Esophagus squamous epithelium (tissue), 5 donors: ENCODE measurements around the gene DLGAP1. TPM values are rescaled to one million over a fixed set of nuclear protein-coding genes. Genes with fewer than 3 reads are reported as not detected.

Experiments used
- DNase-seq: peaks from one replicate; lab custom pipeline; 2025; lab: John Stamatoyannopoulos, UW
- H3K27ac ChIP-seq, 4 donors: fragments of 200-600 bp; sonication (generic); one replicate each; pipeline ENCODE4 v1.5.1; 2016 to 2019; ENCODE audit warnings: mild to moderate bottlenecking in 1 of 4
- H3K27me3 ChIP-seq, 4 donors: fragments of 200-600 bp; sonication (generic); 1 replicate in 3 of 4; 2 replicates in 1 of 4; pipeline versions ENCODE4 v1.5.1 to v1.6.0; 2017 to 2021; ENCODE audit warnings: antibody characterized with exemption in 1 of 4
- H3K36me3 ChIP-seq, 3 donors: fragments of 200-600 bp; sonication (generic); one replicate each; pipeline ENCODE4 v1.5.1; 2016 to 2019
- H3K4me1 ChIP-seq, 3 donors: fragments of 200-600 bp; sonication (generic); one replicate each; pipeline ENCODE4 v1.5.1; 2017 to 2019
- H3K4me3 ChIP-seq, 4 donors: fragments of 200-600 bp; sonication (generic); 1 replicate in 3 of 4; 2 replicates in 1 of 4; pipeline ENCODE4 v1.5.1; 2016 to 2019; ENCODE audit warnings: mild to moderate bottlenecking in 2 of 4, moderate library complexity in 1 of 4
- H3K9me3 ChIP-seq, 3 donors: fragments of 200-600 bp; sonication (generic); one replicate each; pipeline ENCODE4 v1.5.1; 2016 to 2019
- CTCF ChIP-seq, 6 experiments: fragments of 450-650 bp in 4 of 6; fragments of 200-600 bp in 2 of 6; sonication (generic) in 2 of 6; IDR thresholded peaks; one replicate each; pipeline ENCODE4 v1.5.1; 2016 to 2019; ENCODE audit warnings: antibody characterized with exemption in 6 of 6, mild to moderate bottlenecking in 4 of 6, moderate library complexity in 4 of 6
- POLR2A ChIP-seq, 4 donors: fragments of 450-650 bp; IDR thresholded peaks; one replicate each; pipeline ENCODE4 v1.6.1; 2017; ENCODE audit warnings: antibody characterized with exemption in 4 of 4, mild to moderate bottlenecking in 4 of 4, moderate library complexity in 3 of 4
- WGBS, 2 donors: methylation state at CpG; one replicate each; pipeline ENCODE4 v1.1.5; 2018; 5-methylcytosine and 5-hydroxymethylcytosine counted together
- intact Hi-C: fragments of 100-400 bp; cut with DNase I; formaldehyde crosslinking; loops from one replicate; pipeline ENCODE4 v1.15.0; 2022
- total RNA-seq, 4 donors: library from RNA; depleted of rRNA; stranded (reverse); fragments of >200 nt; gene quantifications; one replicate each; pipeline ENCODE4 v1.1.0, GENCODE V29; 2016
- donor health status: DM: yes; HTN: yes; CAD: no.

The DLGAP1 gene
- total RNA-seq, 4 donors from 2014 or later: 0.09 to 1.5 (median 0.52) TPM

GRCh38 chr18:3874125-3874524 is 581.0 kb downstream of the DLGAP1 start:
- no peak overlapping the region for H3K27ac ChIP-seq
- TF ChIP-seq CTCF (IDR thresholded peaks at IDR 0.05) (no peak), POLR2A (IDR thresholded peaks at IDR 0.05) (no peak)
- peak overlapping the region in 1 of 4 donors; percentile 3 for H3K4me3 ChIP-seq
- no peaks in the 10 kb centered on the region for H3K9me3 ChIP-seq
- no peaks in the 10 kb centered on the region for H3K36me3 ChIP-seq
- intact Hi-C loops: loop anchor here (10.0 kb wide), 1 partner anchor 109 kb away; no protein-coding TSS in a partner anchor
- no peak for DNase-seq
- H3K4me1 ChIP-seq: no peaks in the 10 kb centered on the region
- no peaks in the 10 kb centered on the region for H3K27me3 ChIP-seq
- 31 to 50% methylated on average over 7 of the region's 7 CpGs for WGBS, 2 donors

- Histone ChIP-seq H3K27ac (no peak overlapping the region), H3K9me3 (no peaks in the 10 kb centered on the region), H3K4me1 (no peaks in the 10 kb centered on the region), H3K36me3 (no peaks in the 10 kb centered on the region), H3K27me3 (no peaks in the 10 kb centered on the region), H3K4me3 (peak overlapping the region in 1 of 4 donors; percentile 3)
- DNase-seq: no peak
- 80 to 83% methylated on average over 1 of the region's 1 CpG for WGBS, 2 donors
- intact Hi-C loops: loop anchor here (10.0 kb wide), 1 partner anchor 109 kb away; no protein-coding TSS in a partner anchor
- no peak for TF ChIP-seq POLR2A (IDR thresholded peaks at IDR 0.05)
- no peak for TF ChIP-seq CTCF (IDR thresholded peaks at IDR 0.05)
Observed at GRCh38 chr18:3873698-3874097, 581.4 kb downstream of the DLGAP1 start.

GRCh38 chr18:3873211-3873610 is 581.9 kb downstream of the DLGAP1 start:
- Histone ChIP-seq H3K4me1 (no peaks in the 10 kb centered on the region), H3K27me3 (no peaks in the 10 kb centered on the region), H3K9me3 (no peaks in the 10 kb centered on the region), H3K4me3 (no peak overlapping the region), H3K27ac (no peak overlapping the region), H3K36me3 (no peaks in the 10 kb centered on the region)
- intact Hi-C loops: loop anchor here (10.0 kb wide), 1 partner anchor 108 kb away; no protein-coding TSS in a partner anchor
- DNase-seq: no peak
- TF ChIP-seq CTCF (IDR thresholded peaks at IDR 0.05): no peak
- no peak for TF ChIP-seq POLR2A (IDR thresholded peaks at IDR 0.05)

GRCh38 chr18:3872641-3873040 is 582.5 kb downstream of the DLGAP1 start:
- Histone ChIP-seq H3K27me3 (no peaks in the 10 kb centered on the region), H3K9me3 (no peaks in the 10 kb centered on the region), H3K27ac (no peak overlapping the region), H3K4me1 (no peaks in the 10 kb centered on the region), H3K36me3 (no peaks in the 10 kb centered on the region), H3K4me3 (no peak overlapping the region)
- DNase-seq: no peak
- 61 to 74% methylated on average over 2 of the region's 2 CpGs for WGBS, 2 donors
- TF ChIP-seq POLR2A (IDR thresholded peaks at IDR 0.05) (no peak), CTCF (IDR thresholded peaks at IDR 0.05) (no peak)
- intact Hi-C loops: loop anchor here (10.0 kb wide), 1 partner anchor 108 kb away; no protein-coding TSS in a partner anchor

- H3K4me1 ChIP-seq: no peaks in the 10 kb centered on the region
- H3K27me3 ChIP-seq: no peaks in the 10 kb centered on the region
- H3K9me3 ChIP-seq: no peaks in the 10 kb centered on the region
- no peak overlapping the region for H3K27ac ChIP-seq
- WGBS, 2 donors: 82 to 94% methylated on average over 2 of the region's 2 CpGs
- no peaks in the 10 kb centered on the region for H3K36me3 ChIP-seq
- no peak for DNase-seq
- intact Hi-C loops: loop anchor here (10.0 kb wide), 1 partner anchor 107 kb away; no protein-coding TSS in a partner anchor
- TF ChIP-seq CTCF (IDR thresholded peaks at IDR 0.05) (no peak), POLR2A (IDR thresholded peaks at IDR 0.05) (no peak)
- no peak overlapping the region for H3K4me3 ChIP-seq
Observed at GRCh38 chr18:3871687-3872086, 583.4 kb downstream of the DLGAP1 start.
